ENCODE data around the gene NR3C2.
"Not testable (repeated sequence)": the region's sequence is repeated elsewhere in the genome, so short reads cannot be mapped to it uniquely, and the experiment has no call there.

NR3C2 gene

DNA sequence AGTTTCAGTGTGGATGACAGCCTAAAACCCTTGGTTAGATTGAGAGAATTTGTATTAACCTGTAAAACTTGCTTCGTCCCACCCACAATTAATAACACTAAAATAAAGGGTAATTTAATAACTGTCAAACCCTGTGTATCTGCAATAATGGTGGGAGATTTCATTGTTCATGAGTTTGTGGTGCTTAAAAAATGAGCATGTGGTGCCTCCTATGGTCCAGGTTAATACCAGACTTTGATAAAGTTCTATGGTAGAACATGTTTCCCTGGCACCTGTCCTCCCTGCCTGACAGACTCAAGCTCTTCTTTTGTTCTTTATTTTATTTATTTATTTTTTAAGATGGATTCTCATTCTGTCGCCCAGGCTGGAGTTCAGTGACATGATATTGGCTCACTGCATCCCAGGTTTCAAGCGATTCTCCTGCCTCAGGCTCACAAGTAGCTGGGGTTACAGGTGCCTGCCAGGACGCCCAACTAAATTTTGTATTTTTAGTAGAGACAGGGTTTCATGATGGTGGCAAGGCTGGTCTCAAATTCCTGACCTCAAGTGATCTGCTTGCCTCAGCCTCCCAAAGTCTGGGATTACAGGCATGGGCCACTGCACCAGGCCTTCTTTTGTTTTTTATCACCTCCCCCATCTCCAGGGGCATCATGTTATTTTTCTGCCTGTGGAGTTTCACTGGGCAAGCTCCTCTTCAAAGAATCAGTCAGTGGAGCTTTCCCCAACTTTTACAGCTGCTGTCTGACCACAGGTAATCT, 289.2 kb downstream of the NR3C2 start:
- no peak for DNase-seq

DNA sequence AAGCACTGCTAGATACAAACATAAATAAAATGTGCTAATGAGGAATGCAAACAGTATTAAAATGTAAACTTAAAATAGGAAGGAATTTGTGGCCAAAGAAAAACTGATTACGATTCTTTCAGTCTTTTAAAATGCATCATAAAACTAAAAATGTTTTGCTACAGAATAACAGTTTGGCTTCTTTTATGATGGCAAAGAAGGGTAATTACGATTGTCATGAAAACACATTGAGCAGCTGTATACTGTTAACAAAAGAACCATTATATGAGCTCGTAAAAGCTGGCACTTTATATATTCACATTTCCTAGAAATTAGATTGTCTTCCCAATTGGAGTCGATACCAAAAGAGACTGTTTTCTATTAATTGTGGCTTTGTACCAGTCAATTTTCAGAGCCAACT, 290.4 kb downstream of the NR3C2 start:
- no peak for DNase-seq

DNA sequence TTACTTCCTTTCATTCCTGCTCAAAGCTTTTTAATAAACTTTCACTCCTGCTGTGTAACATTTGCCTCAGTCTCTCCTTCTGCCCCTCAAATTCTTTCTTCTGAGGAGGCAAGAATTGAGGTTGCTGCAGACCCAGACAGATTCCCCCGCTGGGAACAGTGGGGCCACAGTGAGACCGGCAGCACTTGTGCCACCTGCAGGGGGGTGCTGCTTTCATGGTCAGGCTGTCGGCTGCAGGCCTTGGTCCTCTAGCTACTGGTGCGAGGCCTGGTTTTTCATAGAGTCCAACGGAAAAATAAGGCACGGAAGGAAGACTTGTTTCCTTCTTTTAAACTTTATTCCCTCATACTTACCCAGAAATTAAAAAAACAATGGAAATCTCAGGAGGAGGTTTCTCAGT, 296.7 kb downstream of the NR3C2 start:
- DNase-seq, result no peak

DNA sequence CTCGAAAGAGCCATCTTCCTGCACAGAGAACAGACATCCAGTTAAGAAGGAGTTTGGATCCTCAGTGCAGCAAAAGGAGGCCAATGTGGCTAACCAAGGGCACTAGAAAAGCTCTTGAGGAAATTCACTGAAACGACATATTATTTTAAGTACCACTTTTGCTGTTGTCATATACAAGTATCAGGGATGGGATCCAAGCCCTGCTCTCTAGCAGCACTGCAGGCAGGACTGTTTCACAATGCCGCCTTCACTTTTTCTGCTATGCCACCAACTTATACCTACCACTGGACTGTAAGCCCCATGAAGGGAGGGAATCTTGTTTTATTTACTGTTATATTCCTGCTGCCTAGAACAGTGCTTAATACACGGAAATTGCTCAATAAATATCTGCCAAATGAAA, 299.0 kb downstream of the NR3C2 start:
- no peak for DNase-seq

DNA sequence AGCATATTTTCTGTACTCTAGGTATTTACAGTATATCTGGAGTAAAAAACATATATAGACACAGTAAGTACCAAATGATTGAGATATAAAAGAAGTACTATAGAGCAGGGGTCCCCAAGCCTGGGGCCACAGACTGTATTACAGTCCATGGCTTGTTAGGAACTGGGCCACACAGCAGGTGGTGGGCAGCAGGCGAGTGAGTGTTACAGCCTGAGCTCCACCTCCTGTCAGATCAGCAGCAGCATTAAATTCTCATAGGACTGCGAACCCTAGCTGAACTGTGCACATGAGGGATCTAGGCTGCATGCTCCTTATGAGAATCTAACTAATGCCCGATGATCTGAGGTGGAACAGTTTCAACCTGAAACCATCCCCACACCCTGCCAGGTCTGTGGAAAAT, 300.7 kb downstream of the NR3C2 start:
- no peak for DNase-seq

DNA sequence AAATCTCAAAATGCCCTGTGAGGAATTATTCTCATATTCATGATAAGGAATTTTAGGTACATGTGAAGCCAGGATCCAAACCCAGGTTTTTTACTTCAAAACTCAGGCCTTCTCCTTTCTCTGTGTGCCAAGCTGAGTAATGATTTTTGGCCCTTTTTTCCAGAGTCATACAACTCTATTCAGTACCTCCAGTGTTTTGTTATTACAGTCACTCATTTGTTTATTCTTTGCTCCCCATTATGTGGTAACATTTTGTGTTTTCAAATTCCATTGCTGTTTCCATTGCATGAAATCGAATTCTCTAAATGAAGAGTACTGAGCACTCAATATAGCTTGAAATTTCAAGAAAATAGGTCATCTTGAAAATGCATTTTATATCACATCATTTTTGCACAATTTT, 315.4 kb downstream of the NR3C2 start:
- no peak for DNase-seq

DNA sequence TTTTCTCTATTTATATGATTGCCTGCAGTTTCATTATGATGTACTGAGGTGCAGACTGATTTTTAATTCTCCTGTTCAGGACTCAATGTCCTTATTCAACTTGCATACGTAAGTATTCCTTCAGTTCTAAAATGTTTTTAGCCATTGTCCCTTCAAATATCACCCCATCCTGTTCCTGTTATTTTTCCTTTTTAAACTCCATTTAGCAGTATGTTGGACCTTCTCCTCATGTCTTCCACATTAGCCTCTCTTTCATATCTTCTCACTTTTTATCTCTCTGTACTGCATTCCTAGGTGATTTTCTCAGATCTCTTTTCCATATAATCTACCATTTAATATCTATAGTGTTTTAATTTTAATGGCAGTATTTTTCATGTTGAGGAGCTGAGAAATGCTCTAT, 317.7 kb downstream of the NR3C2 start:
- no peak for DNase-seq

DNA sequence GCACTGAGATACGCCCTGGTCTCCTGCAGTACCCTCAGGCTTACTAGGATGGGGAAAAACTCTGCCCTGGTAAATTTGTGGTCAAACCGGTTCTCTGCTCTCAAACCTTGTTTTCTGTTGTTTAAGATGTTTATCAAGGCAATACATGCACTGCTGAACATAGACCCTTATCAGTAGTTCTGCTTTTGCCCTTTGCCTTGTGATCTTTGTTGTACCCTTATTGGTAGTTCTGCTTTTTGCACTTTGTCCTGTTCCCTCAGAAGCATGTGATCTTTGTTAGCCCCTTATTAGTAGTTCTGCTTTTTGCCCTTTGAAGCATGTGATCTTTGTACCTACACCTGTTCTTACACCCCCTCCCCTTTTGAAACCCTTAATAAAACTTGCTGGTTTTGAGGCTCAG, 319.1 kb downstream of the NR3C2 start:
- not testable (repeated sequence) for DNase-seq

DNA sequence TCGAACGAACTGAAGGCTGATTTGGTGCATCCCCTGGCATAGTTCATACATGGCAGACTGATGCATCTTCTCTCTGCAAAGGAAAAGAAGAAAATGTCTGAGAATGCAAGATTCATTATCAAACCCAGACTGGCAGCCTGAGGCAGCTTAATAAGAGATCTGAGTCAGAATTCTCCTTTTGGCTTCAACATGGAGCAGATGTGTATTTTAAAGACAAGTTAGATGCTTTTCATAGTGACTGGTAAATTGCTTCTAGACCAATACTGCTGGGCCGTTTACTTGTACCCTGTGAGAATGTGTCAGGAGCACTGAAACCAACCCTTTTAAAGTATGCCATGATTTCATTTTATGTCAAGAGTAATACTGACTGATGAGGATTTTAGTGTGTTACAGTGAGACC, 322.0 kb downstream of the NR3C2 start:
- DNase-seq, result no peak

DNA sequence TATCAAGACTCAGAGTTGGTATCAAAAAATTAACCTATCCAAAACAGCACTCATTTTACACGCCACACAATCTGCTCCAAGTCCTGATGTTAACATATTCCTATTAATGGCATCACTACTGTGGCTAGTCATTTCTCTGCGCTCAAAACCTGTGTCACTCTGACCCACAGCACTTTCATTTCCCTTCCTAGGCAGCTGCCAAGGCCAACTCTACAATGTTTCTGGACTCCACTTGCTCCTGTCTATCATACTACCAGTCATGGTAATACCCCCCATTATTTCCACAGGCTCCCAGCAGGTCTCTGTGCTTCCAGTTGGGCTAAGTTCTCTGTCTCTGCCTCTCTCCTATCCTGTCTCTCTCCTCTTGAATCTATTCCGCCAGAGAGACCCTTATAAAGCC, 323.6 kb downstream of the NR3C2 start:
- DNase-seq, result no peak

DNA sequence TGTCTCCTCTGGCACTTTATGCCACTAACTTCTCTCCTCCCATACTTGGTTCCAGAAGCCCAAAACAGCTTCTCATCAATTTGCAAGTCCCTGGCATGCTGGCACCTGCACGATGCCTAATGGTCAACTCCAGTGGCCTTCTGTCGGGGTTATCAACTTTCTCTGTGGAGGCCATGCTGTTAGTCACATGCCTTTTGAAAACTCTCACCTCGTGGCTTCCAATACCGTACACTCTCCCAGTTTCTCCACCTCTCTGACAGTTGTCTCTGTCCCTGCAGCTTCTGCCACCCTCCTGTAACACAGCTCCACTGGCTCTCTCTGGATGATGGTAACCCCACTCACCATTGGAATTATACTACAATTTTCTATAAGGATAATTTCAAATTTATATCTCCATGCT, 324.0 kb downstream of the NR3C2 start:
- DNase-seq, result no peak

DNA sequence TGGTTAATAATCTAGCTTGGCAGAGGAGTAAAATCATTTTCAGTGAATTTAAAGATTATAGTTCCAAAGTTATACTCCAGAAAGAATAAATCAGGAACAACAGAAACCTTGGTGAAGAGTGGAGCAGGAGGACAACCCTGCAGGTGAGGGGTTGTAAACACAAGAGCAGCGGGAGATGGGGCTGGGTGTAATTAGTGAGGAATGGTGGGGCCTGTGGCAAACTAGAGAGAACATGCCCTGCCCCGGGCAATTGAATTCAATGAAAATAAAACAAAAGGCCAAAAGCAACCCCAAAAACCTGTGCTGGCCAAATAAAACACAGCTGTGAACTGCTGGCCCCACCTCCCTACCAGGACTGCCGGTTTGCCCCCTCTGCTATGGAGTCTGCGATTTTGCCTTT, 325.2 kb downstream of the NR3C2 start:
- no peak for DNase-seq

DNA sequence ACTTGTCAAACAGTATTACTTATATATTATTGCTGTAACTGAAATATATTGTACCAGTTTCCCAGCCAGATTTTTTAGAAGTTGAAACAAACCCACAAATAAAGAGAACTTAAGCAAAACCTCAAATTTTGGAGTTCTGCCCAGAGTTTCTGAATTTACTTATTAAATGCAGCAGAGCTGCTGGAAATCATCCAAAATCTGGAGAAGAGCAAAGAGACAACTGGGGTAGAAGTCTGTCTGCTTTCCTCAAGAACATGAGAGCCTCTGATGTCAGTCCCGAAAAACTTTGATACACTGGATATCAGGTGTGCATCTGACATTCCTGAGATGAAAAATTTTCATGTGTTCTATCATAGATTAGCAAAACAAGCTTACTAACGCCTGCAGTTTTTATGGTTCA, 325.9 kb downstream of the NR3C2 start:
- DNase-seq, result no peak

DNA sequence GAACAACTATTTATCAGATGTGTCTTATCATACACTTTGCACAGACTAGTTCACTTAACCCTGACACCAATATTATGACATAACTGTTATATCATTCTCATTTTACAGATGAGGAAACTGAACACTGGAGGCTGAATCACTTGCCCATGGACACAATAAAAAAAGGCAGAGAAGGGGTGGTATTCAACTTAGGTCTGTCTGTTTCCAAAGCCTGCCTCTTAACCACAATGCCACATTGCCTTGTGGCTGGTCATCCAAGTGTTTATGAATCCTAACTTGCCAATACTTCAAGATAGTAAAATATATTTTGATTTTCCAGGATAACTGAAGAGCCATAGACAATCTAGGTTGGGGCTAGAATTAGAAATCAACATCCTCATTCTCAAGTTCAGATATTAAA, 327.8 kb downstream of the NR3C2 start:
- DNase-seq, result no peak

DNA sequence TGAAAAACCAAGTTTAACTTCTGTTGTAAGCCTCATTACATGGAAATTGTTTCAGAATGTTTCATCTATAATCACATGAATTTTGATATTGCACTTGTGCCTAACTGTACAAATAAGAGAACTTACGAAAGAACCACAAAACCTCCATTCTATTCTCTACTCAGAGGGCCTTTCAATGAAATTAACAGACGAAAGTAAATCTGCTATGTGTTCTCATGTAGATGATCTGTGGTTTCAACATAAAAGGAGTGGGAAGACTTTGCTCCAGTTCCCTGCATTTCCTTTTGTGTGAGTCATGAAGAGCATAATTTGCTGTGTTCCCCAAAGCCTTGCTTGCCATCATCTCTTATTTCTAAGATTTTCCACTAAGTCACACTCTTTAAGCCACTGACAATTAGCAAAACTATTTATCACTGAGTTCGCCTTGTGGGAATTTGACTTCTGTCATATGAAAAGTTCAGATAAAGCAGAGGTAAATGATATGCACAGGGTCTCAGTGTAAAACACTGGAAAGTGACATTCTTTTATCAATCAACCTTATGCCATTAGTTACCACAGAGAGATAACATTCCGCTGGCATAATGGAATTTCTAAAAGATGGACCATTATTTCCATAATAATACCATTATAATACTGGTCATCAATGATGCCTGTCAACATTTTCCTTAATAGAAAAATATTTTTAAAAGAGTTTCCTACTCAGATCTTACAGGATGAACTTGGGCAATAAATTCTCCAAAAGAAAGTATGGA, 329.8 kb downstream of the NR3C2 start:
- no peak for DNase-seq

DNA sequence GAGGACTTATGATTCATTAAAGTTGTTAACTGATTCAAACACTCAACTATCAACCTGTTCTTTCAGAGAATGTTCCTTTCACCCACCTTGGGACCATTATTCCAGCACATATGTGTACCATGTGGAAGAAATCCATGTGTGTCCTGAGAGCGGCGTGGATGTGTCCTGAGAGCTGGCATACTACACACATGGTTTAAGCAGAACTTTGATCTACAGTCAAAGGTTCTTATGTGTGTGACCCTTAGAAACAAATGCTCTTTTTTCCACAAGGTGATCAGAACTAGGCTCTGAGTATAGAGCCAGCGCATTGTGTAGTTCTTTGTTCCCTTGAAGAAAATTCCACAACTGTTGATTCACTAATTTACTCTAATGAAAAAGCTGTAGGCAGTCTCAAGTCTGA, 332.0 kb downstream of the NR3C2 start:
- no peak for DNase-seq

DNA sequence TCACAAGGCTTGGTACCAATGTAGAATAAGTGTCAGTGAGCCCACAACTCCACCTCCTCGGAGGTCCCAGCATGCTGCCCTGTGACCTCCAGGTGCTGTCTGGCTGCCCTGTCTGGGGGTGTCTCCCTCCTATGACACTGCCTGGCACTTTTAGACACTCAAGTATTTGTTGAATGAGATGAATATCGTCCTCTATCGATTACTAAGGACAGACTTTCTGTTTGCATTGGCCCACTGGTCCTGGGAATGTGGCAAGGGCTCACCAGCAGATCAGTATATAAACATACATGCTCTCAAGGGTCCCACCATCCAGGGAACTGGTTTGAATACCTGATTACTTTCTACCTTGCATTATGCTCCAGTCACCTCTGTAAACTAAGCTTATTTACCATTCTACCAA, 333.0 kb downstream of the NR3C2 start:
- no peak for DNase-seq

DNA sequence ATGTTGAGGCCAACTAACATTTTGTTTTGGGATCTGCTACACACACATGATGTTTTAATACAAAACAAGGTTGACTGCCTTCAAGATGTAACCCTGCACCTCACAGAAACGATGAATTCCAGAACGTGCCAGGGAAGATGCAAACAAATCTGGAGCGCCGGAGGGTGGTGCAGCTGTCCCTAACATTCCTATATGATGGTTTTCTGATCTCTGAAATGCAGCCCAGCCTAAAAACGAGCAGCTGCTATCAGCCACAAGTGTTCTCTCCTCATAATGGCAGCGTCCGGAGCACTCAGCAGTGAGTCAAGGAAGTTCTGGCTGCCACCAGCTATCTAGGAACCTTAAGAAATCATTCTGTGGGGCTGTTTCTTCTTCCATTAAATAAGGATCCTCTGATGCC, 333.4 kb downstream of the NR3C2 start:
- no peak for DNase-seq

DNA sequence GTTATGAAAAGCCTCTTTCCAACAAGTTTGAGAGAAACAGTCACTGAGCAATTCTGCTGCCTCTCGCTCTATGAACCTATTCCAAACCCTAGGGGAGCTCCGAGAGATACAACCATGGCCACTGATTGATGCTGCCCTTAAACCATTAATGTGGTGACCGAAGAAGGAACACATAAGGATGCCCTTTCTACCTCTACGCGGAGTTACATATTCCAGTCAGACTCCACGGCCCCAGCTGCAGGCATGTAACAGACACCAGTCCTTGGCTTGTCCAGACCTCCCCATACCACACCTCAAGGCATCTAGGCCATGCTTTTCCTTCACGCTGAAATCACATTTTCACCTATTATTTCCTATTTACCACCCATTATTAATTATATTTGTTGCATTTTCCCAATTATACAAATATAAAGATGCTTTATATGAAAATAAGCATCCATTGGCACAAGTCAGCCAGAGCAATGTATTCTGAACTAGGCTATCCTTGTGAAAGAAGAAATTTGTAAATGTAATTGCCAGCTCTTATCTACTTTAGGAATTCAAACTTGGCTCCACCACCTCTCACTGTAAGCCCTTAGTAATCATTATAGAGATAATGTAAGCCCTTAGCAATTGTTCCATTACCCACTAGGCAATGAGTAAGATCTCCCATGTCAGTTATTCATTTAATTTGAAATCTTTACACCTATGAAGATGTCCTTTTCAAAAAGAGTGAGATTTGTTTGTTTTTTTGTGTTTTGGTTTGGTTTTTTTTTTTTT, 338.4 kb downstream of the NR3C2 start:
- DNase-seq, result no peak

DNA sequence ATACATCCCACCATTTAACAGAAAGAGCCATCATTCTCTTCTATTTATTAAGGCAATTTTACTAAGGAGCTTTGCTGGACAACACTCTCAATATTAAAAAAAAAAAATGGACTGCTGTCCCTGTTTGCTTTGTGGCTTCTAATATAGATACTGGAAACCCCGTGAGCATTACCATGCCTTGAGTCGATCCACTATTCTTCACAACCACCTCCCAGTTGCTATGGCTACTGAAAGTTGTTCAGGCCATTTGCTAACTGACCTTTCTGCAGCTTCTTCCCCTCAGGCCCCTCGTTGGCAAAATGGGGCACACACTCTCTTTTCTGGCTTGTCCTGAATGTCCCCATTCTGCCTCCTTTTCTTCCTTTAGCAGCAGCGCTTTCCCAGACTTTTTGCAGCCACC, 340.4 kb downstream of the NR3C2 start:
- no peak for DNase-seq

DNA sequence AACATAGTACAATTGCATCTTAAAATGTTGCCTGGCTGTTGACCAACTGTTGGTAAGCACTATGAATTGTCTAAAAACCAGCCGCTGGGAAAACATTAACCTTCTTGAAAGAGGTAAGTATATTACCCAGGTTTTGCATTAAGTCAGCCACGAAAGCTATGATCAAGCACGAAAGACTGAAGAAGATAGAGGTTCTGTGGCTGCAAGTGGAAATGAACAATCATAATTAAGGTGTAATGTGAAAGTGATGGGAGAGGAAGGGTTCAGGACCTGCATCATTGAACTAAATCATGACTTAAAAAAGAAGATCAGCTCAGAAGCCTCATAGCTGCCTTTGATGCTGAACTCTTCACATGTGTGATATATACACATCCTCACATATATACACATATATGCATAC, 341.0 kb downstream of the NR3C2 start:
- DNase-seq, result no peak

DNA sequence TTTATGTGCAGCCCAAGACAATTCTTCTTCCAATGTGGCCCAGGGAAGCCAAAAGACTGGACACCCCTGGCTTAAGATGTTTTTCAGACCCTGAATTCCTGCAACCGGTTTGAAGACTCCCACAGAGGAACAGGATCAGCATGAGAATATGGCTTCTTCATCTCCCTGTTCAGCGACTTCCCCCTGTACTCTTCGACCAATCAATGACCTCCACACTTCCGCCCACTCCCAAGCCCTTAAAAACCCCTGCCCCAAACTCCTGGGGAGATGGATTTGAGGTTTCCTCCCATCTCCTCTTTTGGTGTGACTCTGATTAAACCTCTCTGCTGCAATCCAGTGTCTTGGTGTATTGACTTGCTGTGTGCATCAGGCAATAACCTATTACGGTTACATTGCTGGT, 344.4 kb downstream of the NR3C2 start:
- no peak for DNase-seq

DNA sequence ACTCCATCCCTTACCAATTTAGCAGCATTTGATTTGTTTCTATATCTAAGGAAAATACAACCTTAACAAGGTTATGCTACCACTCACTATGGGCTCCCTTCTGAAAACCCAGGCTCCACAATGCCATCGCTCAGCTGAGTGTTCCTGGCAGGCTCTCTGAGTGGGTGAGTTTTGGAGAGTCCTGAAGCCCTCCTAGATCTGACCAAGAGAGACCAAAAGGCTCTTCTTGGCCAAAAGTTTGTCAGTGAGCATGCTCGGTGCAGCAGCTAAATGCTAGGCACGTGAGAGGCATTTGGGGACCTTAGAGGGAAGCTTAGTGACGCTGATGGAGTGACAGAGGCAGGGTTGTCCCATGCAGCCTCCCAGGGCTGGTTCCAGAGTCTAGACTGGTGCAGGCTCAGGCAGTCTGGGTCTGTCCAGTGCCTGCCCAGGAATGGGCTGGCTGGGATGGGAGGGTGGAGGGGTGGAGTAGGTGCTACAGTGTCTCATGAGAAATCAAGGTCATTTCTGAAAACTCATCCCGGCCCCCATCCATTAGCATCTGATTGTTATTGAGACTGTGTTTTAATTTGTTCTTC, 346.8 kb downstream of the NR3C2 start:
- no peak for DNase-seq

DNA sequence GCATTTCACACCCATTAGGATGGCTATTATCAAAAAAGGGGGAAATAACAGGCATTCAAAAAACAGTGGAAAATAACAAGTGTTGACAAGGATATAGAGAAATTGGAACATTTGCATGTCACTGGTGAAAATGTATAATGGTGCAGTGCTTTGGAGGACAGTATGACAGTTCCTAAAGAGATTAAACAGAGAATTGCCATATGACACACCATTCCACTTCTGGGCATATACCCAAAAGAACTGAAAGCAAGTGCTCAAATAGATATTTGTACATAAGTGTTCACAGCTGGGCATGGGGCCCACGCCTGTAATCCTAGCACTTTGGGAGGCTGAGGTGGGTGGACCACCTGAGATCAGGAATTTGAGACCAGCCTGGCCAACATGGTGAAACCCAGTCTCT, 348.1 kb downstream of the NR3C2 start:
- DNase-seq, result no peak

All from NCI-H2227 treated with DMSO at 0.1 percent for 48 hours (cell line).